ENCODE data around the gene TUBB4A. TPM values are rescaled to one million over a fixed set of nuclear protein-coding genes. Genes with fewer than 3 reads are reported as not detected.

Gene TUBB4A
- total RNA-seq, 1 donor from 2014 or later = 2.4 TPM

- Histone ChIP-seq H3K36me3 (no peaks in the 10 kb centered on the region), H3K4me3 (no peak overlapping the region), H4K20me1 (ENCODE audit: low read depth) (peaks cover 11% of the 10 kb centered on the region), H3K9me3 (ENCODE audit: low read depth) (no peaks in the 10 kb centered on the region), H3K9ac (no peak overlapping the region), H3K27me3 (peaks cover 50% of the 10 kb centered on the region), H3K27ac (no peak overlapping the region), H3F3A (ENCODE audit: low read depth) (peaks cover 21% of the 10 kb centered on the region), H3K79me2 (ENCODE audit: low read depth) (no peaks in the 10 kb centered on the region), H2AFZ (replicated peaks) (no peak overlapping the region), H3K4me2 (no peak overlapping the region), H3K4me1 (peaks cover 9% of the 10 kb centered on the region)
- Mint-ChIP-seq H3K9me3 (peaks cover 2% of the 10 kb centered on the region), H3K36me3 (peaks cover 2% of the 10 kb centered on the region), H3K27ac (no peak overlapping the region), H3K27me3 (ENCODE audit: insufficient read depth, low read depth) (peaks cover 34% of the 10 kb centered on the region), H3K4me3 (no peak overlapping the region), H3K4me1 (peaks cover 18% of the 10 kb centered on the region)
- DNase-seq (ENCODE audit: low spot score) = no peak
- no peak for TF ChIP-seq EZH2phosphoT487 (IDR thresholded peaks at IDR 0.05)
- TF ChIP-seq CTCF (IDR thresholded peaks at IDR 0.05) = no peak
- no peak for TF ChIP-seq EZH2 (IDR thresholded peaks at IDR 0.05)
Measured at GRCh38 chr19:6528544-6529121, 26.5 kb upstream of the TUBB4A start.

- peaks cover 11% of the 10 kb centered on the region for H4K20me1 ChIP-seq (ENCODE audit: low read depth)
- no peaks in the 10 kb centered on the region for H3K79me2 ChIP-seq (ENCODE audit: low read depth)
- Mint-ChIP-seq H3K4me1 (peaks cover 18% of the 10 kb centered on the region), H3K4me3 (no peak overlapping the region), H3K36me3 (peaks cover 2% of the 10 kb centered on the region), H3K9me3 (peaks cover 2% of the 10 kb centered on the region), H3K27me3 (ENCODE audit: insufficient read depth, low read depth) (peaks cover 36% of the 10 kb centered on the region), H3K27ac (no peak overlapping the region)
- H3K36me3 ChIP-seq = no peaks in the 10 kb centered on the region
- H3K9ac ChIP-seq = no peak overlapping the region
- H3K4me2 ChIP-seq = no peak overlapping the region
- no peak overlapping the region for H3K4me3 ChIP-seq
- H2AFZ ChIP-seq (replicated peaks) = no peak overlapping the region
- H3K9me3 ChIP-seq (ENCODE audit: low read depth) = no peaks in the 10 kb centered on the region
- peaks cover 44% of the 10 kb centered on the region for H3K27me3 ChIP-seq
- peaks cover 9% of the 10 kb centered on the region for H3K4me1 ChIP-seq
- no peak for TF ChIP-seq EZH2phosphoT487 (IDR thresholded peaks at IDR 0.05)
- TF ChIP-seq EZH2 (IDR thresholded peaks at IDR 0.05) = no peak
- no peak for TF ChIP-seq CTCF (IDR thresholded peaks at IDR 0.05)
- no peak for DNase-seq (ENCODE audit: low spot score)
- no peak overlapping the region for H3K27ac ChIP-seq
- H3F3A ChIP-seq (ENCODE audit: low read depth) = peaks cover 21% of the 10 kb centered on the region
Measured at GRCh38 chr19:6527893-6528543, 25.9 kb upstream of the TUBB4A start.

GRCh38 chr19:6524311-6524710, 22.2 kb upstream of the TUBB4A start:
- H3F3A ChIP-seq (ENCODE audit: low read depth) = peaks cover 9% of the 10 kb centered on the region
- no peak overlapping the region for H3K9ac ChIP-seq
- H3K36me3 Mint-ChIP-seq = no peaks in the 10 kb centered on the region
- no peak overlapping the region for H3K4me2 ChIP-seq
- DNase-seq (ENCODE audit: low spot score) = no peak
- no peak overlapping the region for H3K4me3 ChIP-seq
- H3K4me3 Mint-ChIP-seq = no peak overlapping the region
- no peaks in the 10 kb centered on the region for H3K9me3 Mint-ChIP-seq
- no peak overlapping the region for H3K27ac ChIP-seq
- H3K27me3 ChIP-seq = peaks cover 7% of the 10 kb centered on the region
- no peaks in the 10 kb centered on the region for H3K79me2 ChIP-seq (ENCODE audit: low read depth)
- H2AFZ ChIP-seq (replicated peaks) = no peak overlapping the region
- TF ChIP-seq EZH2 (IDR thresholded peaks at IDR 0.05) (no peak), CTCF (IDR thresholded peaks at IDR 0.05) (no peak), EZH2phosphoT487 (IDR thresholded peaks at IDR 0.05) (no peak)
- no peak overlapping the region for H3K27ac Mint-ChIP-seq
- no peaks in the 10 kb centered on the region for H3K36me3 ChIP-seq
- H4K20me1 ChIP-seq (ENCODE audit: low read depth) = no peaks in the 10 kb centered on the region
- H3K4me1 Mint-ChIP-seq = peaks cover under 1% of the 10 kb centered on the region
- H3K27me3 Mint-ChIP-seq (ENCODE audit: insufficient read depth, low read depth) = peaks cover 5% of the 10 kb centered on the region
- H3K4me1 ChIP-seq = no peaks in the 10 kb centered on the region
- no peaks in the 10 kb centered on the region for H3K9me3 ChIP-seq (ENCODE audit: low read depth)
